Fibroblast of lung (primary cell): ENCODE data around the gene MT1X.

Experiments
- EZH2 ChIP-seq: IDR thresholded peaks from 2 replicates; pipeline ENCODE4 v1.5.1; 2012; ENCODE audit warnings: low read length, control low read depth, mild to moderate bottlenecking; ENCODE audit errors: missing control alignments
- TF ChIP-seq, protein P1 (sequence below), 2 donors: IDR thresholded peaks in 1 of 2; conservative IDR thresholded peaks in 1 of 2; 1 replicate in 1 of 2; 2 replicates in 1 of 2; pipeline ENCODE4 v1.5.1; 2011 to 2012; ENCODE audit warnings: low read length in 2 of 2, control low read depth in 1 of 2, inconsistent platforms in 1 of 2, low read depth in 1 of 2, mild to moderate bottlenecking in 1 of 2

- no peak for TF ChIP-seq EZH2
- TF ChIP-seq, protein P1, sequence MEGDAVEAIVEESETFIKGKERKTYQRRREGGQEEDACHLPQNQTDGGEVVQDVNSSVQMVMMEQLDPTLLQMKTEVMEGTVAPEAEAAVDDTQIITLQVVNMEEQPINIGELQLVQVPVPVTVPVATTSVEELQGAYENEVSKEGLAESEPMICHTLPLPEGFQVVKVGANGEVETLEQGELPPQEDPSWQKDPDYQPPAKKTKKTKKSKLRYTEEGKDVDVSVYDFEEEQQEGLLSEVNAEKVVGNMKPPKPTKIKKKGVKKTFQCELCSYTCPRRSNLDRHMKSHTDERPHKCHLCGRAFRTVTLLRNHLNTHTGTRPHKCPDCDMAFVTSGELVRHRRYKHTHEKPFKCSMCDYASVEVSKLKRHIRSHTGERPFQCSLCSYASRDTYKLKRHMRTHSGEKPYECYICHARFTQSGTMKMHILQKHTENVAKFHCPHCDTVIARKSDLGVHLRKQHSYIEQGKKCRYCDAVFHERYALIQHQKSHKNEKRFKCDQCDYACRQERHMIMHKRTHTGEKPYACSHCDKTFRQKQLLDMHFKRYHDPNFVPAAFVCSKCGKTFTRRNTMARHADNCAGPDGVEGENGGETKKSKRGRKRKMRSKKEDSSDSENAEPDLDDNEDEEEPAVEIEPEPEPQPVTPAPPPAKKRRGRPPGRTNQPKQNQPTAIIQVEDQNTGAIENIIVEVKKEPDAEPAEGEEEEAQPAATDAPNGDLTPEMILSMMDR (conservative IDR thresholded peaks at IDR 0.05 in 1 of 2, IDR thresholded peaks at IDR 0.05 in 1 of 2; ENCODE audit: low read depth in 1 of 2, low read length in 2 of 2): no peak
Observed at GRCh38 chr16:56643833-56644232, 38.4 kb upstream of the MT1X start.
